Activated T-cell treated with anti-CD3 and anti-CD28 coated beads for 48 hours (primary cell): ENCODE measurements around the gene PPIH.
A peak's percentile ranks its signal among the peaks of the same experiment; 100 is the strongest.
"Not testable (repeated sequence)": the region's sequence is repeated elsewhere in the genome, so short reads cannot be mapped to it uniquely, and the experiment has no call there.

Source experiments
- DNase-seq: peaks from one replicate; pipeline ENCODE4 v3.0.0-alpha.2; 2020; ENCODE audit warnings: low read depth

The PPIH gene

DNA sequence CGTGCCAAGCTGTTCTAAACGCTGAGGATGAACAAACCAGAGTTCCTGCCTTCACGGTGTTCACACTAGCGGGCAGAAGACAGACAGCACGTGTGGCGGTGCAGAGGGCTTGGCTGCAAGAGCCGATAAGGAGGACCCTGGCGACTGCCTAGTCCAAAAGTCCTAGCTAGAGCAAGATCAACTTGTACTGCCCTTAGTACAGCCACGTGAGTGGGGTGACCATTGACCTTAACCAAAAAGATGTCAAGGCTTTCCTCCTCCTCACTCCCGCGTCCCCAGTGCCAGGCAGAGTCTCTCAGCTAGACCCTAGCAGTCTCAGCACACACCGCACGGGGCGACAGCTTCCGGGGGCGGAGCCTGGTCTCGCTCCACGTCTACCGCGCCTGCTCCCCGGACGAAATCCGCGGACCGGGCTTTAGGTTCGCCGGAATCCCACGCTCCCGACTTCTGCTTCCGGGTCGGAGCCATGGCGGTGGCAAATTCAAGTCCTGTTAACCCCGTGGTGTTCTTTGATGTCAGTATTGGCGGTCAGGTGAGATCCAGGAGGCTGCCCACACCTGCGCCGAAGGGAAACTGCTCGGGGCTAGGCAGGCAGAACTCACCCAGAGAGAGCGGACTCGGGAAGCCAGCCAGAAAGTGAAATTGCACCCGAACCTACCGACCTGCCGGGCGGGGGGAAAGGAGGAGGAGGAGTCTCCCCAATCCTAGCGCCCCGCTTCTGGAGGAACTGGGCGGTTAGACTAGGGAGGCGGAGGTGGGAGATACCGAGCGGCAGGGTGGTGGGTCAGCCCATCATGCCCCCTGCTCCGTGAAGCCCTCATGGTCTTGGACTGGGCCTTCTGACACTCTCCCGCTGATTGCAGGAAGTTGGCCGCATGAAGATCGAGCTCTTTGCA is at the start of gene PPIH:
Gene PPIH (plus strand): TSS at position 443 of the 896 bp plus-strand sequence. CDS start 24 bp downstream, at position 467.
- DNase-seq, result peak; percentile 94

DNA sequence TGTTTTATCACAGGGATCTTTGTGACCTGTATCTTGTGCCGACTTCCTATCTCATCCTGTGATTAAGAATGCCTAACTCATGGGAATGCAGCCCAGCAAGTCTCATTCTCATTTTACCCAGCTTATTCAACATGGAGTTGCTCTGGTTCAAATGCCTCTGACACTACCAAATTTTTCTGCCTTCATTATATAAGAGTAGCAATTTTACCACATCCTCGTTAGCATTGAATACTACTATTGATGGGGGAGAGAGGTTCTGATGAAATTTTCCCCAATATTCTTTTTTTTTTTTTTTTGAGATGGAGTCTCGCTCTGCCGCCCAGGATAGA is 44.5 kb upstream of the PPIH start:
- DNase-seq, result no peak

DNA sequence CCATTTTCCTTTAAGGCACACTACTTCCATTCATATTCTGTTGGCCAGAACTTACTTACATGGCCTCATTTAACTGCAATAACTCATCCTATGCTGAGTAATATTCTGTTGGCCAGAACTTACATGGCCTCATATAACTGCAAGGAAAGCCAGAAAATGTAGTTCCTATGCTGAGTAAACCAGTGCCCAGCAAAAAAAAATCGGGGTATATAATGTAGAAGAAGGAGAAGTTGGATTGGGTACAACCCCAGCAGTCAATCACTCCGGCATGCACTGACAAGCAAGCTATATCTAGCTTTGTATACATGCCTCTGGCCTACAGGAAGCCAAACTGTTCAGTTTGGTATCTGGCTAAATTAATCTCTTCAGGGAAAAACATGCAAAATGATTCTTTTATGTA is 39.4 kb upstream of the PPIH start:
- no peak for DNase-seq

DNA sequence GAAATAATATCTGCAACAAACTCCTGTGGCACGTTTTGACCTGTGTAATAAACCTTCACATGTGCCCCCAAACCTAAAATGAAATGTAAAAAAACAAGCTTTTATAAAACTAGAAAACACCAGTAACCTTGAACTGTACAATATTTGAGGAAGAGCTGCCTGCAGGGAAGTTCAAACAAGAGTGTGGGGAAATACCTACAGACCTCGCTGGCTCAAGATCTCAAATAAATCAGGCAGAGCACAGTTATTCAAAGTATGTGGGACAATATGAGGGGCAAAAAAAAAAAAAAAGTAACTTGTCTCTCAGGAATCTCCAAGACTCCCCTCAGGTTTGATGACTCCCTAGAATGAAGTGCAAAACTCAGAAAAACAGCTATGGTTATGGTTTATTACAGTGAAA is 37.9 kb upstream of the PPIH start:
- DNase-seq, result no peak

DNA sequence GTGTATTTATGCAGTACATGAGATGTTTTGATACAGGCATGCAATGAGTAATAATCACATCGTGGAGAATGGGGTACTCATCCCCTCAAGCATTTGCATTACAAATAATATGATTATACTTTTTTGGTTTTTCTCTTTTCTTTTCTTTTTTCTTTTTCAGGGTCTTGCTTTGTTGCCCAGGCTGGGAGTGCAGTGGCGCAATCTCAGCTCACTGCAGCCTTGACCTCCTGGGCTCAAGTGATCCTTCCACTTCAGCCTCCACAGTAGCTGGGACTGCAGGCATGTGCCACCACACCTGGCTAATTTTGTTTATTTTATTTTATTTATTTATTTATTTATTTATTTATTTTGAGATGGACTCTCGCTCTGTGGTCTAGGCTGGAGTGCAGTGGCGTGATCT is 37.0 kb upstream of the PPIH start:
- not testable (repeated sequence) for DNase-seq

DNA sequence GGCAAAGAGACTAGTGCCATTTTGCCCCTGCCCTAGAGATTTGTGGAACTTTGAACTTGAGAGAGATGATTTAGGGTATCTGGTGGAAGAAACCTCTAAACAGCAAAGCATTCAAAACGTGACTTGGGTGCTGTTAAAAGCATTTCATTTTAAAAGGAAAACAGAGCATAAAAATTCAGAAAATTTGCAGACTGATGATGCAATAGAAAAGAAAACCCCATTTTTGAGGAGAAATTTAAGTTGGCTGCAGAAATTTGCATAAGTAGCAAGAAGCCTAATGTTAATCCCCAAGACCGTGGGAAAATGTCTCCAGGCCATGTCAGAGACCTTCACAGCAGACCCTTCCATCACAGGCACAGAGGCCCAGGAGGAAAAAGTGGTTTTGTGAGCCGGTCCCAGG is 31.0 kb upstream of the PPIH start:
- not testable (repeated sequence) for DNase-seq

DNA sequence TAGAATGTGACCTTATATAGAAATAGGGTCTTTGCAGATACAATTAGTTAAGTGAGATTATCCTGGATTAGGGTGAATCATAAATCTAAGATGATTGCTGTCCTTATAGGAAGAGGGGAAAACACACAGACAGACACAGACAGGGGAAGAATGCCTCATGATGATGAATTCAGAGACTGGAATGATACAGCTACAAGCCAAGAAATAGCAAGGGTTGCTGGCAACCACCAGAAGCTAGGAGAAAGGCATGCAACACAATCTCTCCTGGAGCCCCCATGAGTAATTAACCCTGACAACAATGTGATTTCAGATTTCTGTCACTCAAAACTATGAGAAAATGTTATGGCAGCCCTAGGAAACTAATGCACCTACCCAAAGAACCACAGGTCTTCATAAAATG is 19.1 kb upstream of the PPIH start:
- DNase-seq, result no peak

DNA sequence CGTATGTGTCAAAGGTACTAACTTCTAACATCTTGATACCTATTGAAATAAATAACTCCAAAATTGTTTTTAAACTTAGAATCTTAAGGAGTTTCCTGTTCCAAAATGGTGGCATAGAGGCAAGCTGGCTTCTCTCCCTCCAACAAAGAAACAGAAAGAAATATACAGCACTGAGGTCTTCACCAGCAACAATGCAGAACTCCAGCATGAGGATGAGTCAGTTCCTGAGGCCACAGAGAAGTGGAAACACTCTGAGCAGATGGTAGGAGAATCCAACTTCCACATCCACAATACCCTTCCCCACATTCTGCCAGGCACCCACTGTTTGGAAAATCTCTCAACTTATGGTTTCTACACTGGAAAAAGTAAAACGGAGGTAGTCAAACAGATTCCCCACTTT is 12.2 kb upstream of the PPIH start:
- DNase-seq, result no peak

DNA sequence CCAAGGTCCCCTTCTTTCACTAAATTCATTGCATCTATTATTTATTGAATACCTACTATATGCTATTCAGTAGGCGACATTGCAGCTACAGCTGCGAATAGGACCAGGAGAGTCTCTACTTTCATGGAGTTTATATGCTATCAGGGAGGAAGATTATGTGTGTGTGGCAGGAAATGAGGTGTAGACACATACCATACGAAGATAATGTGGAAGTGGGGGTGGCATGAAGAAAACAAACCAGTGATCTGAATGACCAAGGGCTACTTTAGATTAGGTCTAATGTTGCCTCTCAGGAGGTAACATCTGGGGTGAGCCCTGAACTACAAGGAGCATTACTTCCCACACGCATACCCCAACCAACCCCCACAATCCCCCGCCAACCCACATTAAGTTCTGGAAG is 1.0 kb upstream of the PPIH start:
- DNase-seq, result no peak

DNA sequence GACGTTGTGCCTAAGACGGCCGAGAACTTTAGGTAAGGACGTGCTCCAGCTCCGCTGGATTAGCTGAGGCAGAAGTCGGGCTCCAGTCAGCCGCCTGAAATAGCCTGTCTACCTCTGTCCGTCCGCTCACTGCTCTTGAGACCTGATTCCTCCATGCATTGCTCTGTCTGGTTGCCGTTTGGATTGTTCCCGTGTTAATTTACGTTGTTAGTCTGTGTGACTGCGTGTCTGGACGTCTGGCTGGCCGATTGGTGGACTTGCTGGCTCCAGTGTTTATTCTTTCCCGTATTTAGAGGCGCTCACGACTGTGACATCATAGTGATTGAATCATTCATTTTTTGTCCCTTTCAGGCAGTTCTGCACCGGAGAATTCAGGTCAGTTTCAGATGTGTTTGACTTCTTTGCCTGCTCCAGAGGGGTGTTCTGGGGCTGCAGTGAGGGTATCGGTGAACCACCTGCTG is 684 bp downstream of the PPIH start:
- DNase-seq, result no peak

DNA sequence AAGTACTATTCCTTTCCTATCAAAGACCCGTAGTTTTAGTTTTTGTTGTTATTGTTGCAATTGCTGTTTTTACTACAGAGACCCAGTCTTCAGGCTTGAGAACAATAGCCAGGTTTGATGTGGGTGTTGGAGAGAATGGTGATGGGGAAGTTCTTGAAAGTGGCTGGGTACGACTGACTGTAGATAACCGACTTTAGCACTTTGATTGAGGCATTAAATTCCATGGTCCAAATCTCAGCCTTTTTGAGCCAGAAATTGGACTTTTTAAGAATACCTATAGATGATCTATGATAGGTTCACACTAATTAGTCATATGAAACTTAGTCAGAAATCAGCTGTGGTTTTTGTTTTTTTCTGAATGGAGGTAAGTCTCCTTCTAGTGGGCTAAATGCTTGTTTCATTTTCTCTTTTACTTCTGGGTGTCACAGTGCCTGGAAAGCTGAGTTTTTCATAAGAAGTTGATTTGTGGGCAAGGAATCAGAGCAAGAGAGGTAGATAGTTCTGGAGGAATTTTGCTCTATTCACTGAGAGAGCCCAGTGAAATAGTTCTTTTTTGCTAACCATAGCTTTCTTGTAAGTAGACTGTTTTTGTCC is 2.8 kb downstream of the PPIH start:
- no peak for DNase-seq

DNA sequence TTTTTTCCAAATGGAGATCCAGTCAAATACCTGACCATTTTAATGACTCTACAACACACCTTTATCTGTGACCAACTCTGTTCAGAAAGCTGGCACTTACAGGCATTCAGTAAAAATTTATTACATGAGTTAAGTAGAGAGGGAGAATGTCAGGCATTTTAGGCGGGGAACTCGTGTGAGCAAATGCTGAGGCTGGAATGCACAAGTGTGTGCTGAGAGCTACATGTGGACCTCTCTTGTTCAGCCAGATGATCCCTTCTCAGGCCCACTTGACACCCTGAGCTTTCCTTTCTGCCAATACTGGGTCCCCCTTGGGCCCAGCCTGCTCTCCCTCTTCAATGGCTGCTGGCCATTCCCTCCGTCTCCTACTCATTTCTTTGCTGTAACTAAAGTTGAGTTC is 11.7 kb downstream of the PPIH start:
- DNase-seq, result no peak

DNA sequence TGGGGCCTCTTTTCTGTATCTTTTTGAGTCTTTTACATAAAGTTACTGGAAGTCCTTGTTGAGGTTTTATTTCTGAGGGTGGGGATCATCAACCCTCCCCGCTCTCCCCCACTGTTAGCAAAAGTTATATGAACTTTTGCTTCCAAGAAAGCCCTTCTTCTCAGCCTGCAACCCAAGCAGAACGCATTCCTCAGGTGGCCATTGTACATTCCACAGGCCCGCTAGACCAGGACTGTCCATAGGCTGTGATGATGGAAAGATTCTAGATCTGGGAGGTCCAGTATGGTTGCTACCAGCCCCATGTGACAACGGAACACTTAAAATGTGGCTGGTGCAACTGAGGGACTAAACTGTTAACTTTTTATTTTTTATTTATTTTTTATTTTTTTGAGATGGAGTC is 12.2 kb downstream of the PPIH start:
- DNase-seq, result no peak

DNA sequence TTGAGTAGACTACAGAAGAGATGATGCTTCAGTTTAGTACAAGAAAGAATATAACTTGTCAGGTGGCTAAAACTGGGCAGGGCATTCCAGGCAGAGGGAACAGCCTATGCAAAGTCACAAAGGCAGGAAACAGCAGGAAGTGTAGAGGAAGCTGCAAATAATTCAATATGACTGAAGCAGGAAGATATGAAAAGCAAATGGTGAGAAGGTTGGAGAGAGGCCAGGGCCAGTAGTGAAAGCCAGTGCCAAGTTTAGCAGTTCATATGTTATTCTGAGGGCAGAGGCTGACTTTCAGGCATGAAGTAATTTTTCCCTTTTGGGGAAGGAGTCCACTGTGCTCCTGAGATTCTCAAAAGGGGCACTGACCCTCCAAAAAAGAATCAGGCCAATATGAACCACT is 16.0 kb downstream of the PPIH start:
- DNase-seq, result no peak

DNA sequence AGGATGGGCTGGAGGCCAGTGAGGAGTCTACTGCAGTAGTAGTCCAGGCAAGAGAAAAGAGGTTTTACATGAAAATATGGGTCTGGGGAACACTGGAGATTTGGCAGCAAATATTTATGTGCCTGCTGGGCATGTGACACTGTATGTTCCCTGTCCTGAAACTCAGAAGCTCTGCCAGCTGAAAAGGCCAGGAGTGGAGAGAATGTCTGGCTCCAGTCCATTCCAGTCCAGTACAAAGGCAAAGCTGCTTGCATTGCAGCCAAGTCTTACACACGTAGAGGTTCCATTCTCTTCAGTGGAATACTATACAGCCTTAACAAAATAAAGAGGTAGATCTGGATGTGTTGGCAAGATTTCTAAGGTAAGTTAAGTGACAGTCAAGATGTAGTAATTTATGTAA is 16.5 kb downstream of the PPIH start:
- no peak for DNase-seq

DNA sequence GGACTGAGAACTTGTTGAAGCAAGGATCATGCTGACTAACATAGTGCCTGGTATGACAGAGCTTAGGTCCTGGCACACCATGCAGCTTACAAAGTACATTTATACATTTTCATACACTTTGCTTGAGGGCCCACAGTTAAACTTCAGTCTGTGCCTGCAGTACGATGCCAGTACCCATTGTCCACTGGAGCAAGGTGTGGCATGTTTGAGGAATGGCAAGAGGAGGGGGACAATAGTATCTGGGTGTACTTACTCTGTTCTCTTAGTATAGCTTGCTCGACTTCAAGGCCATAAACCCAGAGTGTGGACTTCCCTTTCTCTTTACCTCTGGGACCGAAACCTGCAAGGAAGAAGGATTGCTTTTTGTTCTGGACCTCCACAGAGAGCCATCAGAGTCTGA is 17.2 kb downstream of the PPIH start:
- DNase-seq, result no peak

DNA sequence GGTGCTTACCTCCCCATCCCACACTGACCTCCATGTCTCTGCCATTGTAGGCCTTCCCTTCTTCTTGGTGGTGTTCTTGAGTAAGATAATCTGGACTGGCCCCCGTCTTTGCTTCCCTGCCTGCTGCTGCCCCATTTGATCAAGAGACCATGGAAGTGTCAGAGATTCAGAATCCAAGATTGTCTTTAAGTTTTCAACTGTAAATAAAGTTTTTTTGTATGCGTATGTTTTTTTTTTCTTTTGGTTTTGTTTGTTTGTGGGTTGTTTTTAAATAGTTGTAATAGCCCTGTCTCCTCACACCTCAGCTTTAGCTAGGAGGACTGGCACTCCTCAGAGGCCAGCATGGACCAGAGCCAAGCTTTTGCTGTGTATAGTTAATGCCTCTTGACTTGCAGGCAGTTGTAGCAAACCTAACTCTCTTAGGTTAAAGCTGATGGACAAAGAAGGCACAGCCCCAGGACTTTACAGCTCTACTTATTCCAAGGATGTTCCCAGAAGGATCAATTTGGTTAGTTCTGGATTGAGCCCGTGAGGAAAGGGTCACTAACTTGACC is 18.4 kb downstream of the PPIH start:
- no peak for DNase-seq

DNA sequence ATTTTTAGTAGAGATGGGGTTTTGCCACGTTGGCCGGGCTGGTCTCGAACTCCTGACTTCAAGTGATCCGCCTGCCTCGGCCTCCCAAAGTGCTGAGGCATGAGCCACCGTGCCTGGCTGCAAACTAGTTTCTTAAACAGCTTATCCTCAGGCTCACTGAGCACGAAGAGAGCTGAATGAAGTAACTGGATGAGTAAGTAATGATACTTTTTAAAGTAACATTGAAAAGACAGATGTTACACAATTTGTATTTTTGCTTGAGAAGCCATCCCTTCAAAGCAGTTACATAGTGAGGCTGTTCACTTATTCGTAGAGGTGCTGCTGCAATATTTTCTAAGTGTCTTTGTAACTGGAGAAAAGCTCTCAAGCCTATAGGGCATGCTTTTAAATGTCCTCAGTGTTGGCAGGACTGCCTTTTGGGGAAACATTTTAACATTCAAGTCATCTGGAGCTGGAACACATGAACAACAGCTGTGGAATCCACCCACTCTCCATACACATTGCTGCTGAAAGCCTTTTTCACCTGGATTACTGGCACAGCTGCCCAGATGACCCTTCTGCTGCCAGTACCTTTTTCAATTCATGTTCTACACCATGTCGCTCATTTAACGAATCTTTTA is 21.3 kb downstream of the PPIH start:
- DNase-seq, result no peak

DNA sequence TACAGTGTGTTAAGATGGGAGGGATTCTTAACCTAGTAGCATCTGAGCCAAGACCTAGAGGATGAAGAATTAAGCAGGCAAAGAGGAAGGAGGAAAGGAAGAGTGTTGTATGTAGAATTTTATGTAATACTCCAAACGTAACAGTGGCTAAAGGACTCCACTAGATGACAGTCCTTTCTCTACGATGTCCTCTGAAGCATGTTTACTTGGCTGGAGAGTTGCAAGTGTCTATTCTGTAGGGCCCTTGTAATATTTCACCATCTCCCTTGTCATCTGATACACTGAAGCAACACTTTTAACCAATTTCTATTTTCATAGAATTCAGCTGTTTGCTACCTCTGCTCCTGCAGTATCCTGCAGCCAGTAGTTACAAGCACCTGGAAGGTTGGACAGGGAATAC is 21.8 kb downstream of the PPIH start:
- DNase-seq, result no peak

DNA sequence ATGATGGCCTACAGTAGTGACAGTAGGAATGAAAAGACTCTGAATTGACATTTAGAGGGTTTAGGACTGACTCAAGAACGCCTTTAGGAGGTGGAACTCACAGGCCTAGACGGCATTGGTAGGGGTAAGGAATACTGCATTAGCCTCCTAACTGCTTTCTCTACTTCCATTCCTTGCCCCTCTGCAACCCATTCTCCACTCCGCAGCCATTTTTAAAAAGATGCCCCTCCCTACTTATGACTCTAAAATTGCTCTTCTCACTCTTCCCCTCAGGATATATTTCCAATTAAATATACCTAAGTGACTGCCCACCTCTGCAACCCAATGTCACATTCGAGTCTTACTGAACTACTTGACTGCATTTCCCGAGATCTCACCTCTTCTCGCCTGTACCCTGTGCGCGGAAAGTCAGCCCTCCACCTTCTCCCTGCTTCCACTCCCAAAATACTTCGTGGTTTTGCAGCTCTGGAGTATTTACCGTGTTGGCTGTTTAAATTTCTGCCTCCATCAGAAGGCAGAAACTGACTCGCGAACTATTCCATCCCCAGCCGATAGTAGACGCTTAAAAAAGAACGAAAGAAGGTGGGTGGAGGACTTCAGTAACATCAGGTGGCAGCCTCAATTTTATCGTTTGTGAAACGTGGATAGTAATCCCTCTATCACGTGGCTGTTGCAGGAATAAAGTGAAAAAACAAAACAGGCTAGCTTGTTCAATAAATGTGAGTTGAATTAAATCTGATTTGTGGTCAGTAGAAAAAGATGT is 22.9 kb downstream of the PPIH start:
- no peak for DNase-seq

DNA sequence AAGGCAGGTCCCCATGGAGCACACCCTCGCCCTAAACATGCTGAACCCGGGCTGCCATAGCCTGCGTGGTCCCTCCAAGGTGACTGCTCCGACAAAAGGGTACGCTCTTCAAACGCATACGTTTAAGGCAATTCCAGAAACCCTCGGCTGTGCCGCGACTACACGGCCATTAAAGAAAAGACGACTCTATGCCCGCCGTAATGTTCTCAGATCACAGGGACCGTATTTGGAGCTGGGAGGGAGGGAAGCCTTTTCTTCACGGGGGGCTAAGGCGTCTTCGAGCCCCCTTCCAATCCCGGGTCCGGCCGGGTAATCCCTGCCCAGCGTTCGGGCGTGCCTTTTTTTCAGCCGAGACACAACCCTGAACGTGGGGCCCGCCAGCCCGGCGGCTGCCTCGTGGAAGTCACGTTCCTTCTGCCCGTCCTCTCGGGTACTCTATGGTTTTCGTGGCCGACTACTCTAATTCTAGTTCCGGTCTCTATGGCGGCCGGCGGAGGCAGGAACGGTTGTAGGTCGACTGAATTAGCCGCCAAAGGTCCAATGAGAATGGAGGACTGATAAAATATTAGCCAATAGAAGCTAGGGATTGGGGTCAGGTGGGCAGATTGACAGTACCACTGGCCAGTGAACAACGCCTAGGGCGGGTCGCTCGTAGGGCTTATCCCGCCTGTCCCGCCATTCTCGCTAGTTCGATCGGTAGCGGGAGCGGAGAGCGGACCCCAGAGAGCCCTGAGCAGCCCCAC is 23.7 kb downstream of the PPIH start, which contains the start of gene YBX1:
Gene YBX1 (plus strand): TSS at position 678 of the 743 bp plus-strand sequence. CDS start 148 bp downstream, outside the sequence.
- peak; percentile 91 for DNase-seq

DNA sequence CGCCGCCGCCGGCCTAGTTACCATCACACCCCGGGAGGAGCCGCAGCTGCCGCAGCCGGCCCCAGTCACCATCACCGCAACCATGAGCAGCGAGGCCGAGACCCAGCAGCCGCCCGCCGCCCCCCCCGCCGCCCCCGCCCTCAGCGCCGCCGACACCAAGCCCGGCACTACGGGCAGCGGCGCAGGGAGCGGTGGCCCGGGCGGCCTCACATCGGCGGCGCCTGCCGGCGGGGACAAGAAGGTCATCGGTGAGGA is 24.2 kb downstream of the PPIH start:
- DNase-seq, result not testable (repeated sequence)
